Measurements from ENCODE around the gene HSPA2. TPM values are rescaled to one million over a fixed set of nuclear protein-coding genes. Genes with fewer than 3 reads are reported as not detected.

HSPA2 gene
- total RNA-seq = 10 to 100 TPM in 1 of 2 donors, 1 to 10 TPM in 1; 4.0 to 19.7 TPM

DNA sequence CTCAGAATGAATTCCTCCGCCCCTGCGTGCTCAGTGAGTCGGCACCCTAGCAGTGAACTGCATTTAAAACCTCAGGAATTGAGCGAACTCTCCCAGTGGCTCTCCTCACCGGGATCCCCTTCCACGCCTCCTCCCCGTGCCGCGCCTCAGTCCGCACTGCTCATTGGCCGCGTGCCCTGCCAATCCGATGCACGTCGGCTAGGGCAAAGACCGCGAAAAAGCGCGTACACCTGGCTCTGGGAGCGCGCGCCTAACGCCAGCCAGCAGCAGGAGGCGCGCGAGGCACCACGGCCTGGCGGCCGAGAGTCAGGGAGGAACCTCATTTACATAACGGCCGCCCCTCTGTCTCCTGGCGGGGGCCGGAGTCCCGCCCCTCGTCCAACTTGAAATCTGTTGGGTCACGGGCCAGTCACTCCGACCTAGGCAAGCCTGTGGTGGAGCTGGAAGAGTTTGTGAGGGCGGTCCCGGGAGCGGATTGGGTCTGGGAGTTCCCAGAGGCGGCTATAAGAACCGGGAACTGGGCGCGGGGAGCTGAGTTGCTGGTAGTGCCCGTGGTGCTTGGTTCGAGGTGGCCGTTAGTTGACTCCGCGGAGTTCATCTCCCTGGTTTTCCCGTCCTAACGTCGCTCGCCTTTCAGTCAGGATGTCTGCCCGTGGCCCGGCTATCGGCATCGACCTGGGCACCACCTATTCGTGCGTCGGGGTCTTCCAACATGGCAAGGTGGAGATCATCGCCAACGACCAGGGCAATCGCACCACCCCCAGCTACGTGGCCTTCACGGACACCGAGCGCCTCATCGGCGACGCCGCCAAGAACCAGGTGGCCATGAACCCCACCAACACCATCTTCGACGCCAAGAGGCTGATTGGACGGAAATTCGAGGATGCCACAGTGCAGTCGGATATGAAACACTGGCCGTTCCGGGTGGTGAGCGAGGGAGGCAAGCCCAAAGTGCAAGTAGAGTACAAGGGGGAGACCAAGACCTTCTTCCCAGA lies at the start of gene HSPA2:
HSPA2 (plus strand) TSS at position 534 of the 995 bp plus-strand sequence; CDS start at position 643, 109 bp downstream.
- peak; percentile 97 to 100 (median 99) for TF ChIP-seq POLR2A (IDR thresholded peaks at IDR 0.05)
- TF ChIP-seq, protein P1, sequence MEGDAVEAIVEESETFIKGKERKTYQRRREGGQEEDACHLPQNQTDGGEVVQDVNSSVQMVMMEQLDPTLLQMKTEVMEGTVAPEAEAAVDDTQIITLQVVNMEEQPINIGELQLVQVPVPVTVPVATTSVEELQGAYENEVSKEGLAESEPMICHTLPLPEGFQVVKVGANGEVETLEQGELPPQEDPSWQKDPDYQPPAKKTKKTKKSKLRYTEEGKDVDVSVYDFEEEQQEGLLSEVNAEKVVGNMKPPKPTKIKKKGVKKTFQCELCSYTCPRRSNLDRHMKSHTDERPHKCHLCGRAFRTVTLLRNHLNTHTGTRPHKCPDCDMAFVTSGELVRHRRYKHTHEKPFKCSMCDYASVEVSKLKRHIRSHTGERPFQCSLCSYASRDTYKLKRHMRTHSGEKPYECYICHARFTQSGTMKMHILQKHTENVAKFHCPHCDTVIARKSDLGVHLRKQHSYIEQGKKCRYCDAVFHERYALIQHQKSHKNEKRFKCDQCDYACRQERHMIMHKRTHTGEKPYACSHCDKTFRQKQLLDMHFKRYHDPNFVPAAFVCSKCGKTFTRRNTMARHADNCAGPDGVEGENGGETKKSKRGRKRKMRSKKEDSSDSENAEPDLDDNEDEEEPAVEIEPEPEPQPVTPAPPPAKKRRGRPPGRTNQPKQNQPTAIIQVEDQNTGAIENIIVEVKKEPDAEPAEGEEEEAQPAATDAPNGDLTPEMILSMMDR (IDR thresholded peaks at IDR 0.05) = peak; percentile 62 to 98 (median 95)
- WGBS, 2 donors = 3 to 9% methylated on average over 30 to 79 of the region's 79 CpGs
- H3K4me1 ChIP-seq = peaks cover 16% of the 10 kb centered on the region
- H3K9me3 ChIP-seq = no peaks in the 10 kb centered on the region
- peak within 1 kb of the TSS; percentile 77 to 91 (median 89) for H3K27ac ChIP-seq
- peak; percentile 99 to 100 (median 100) for DNase-seq
- no peaks in the 10 kb centered on the region for H3K36me3 ChIP-seq (replicated peaks in 1 of 2; ENCODE audit: insufficient read depth in 1 of 2, low read depth in 2 of 2)
- H3K27me3 ChIP-seq = no peaks in the 10 kb centered on the region
- peak; percentile 94 for ATAC-seq
- intact Hi-C loops (cut with DNase I) = no loop called here
- H3K4me3 ChIP-seq = peak within 1 kb of the TSS; percentile 46 to 87

DNA sequence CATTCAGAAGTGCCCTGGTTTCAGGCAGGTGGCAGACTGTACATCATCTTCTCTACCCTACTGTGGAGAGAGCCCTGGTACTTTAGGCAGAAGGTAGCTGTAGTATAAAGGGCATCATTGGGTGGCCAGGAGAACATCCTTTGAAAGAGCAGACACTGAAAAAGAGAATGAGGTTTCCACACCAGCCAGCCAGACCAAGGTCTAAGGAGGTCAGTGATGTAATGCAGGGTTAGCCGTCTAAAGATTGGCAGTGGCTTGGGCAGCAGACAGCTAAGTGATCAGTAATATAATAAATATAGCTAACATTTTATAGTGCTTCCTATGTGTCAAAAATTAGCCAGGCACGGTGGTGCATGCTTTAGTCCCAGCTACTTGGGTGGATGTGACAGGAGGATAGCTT lies 48.9 kb upstream of the HSPA2 start:
- no peaks in the 10 kb centered on the region for H3K4me1 ChIP-seq
- no peaks in the 10 kb centered on the region for H3K27me3 ChIP-seq
- intact Hi-C loops (cut with DNase I) = no loop called here
- 63 to 82% methylated on average over 2 of the region's 2 CpGs for WGBS, 2 donors
- H3K36me3 ChIP-seq (replicated peaks in 1 of 2; ENCODE audit: insufficient read depth in 1 of 2, low read depth in 2 of 2) = peaks cover 0 to 9% of the 10 kb centered on the region in 2 donors
- TF ChIP-seq, protein P1 (IDR thresholded peaks at IDR 0.05) = no peak
- TF ChIP-seq POLR2A (IDR thresholded peaks at IDR 0.05) = no peak
- no peak for DNase-seq
- H3K27ac ChIP-seq = no peak overlapping the region
- no peak for ATAC-seq
- no peaks in the 10 kb centered on the region for H3K9me3 ChIP-seq
- no peak overlapping the region for H3K4me3 ChIP-seq

DNA sequence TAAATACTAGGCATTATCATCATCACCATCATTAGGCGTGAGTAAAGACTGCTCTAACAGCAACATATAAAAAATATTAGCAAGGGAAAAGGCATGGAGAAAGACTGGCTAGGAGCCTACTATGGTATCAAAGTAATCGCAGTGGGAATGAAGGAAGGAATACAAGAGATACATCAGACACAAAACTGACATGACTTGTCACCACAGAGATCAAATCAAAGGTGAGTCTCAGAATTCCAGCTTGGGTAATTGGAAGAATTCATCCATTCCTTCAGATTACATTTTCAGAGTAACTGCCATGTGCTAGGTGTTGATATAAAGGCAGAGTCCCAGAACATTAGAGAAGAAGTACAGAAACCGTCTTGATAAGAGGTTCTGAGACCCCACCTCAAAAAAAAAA lies 47.1 kb upstream of the HSPA2 start:
- intact Hi-C loops (cut with DNase I) = no loop called here
- Histone ChIP-seq H3K36me3 (replicated peaks in 1 of 2; ENCODE audit: insufficient read depth in 1 of 2, low read depth in 2 of 2) (peaks cover 0 to 7% of the 10 kb centered on the region in 2 donors), H3K27ac (no peak overlapping the region), H3K27me3 (no peaks in the 10 kb centered on the region), H3K4me3 (no peak overlapping the region), H3K9me3 (no peaks in the 10 kb centered on the region), H3K4me1 (no peaks in the 10 kb centered on the region)
- TF ChIP-seq POLR2A (IDR thresholded peaks at IDR 0.05) = no peak
- TF ChIP-seq, protein P1 (IDR thresholded peaks at IDR 0.05) = no peak
- no peak for DNase-seq
- ATAC-seq = no peak
- 82 to 88% methylated on average over 3 of the region's 3 CpGs for WGBS, 2 donors

DNA sequence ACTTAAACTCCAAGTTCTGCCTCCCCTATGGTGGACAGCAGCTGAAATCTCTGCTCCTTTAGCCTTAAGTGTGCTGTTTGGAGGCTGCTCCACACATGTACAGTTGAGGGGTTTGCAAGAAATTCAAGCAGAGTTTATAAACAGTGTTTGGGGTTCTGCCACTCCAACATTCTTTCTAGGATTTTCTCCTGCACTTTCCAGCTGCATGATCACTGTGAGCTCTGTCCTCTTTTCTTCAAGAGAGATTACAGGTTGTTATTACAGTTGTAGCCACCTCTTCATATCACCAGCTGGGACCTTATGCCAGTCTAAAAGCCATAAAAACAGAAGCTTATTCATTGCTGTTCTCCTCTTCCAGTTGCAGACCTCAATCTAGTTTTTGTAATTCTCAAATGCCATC lies 45.3 kb upstream of the HSPA2 start:
- Histone ChIP-seq H3K9me3 (no peaks in the 10 kb centered on the region), H3K36me3 (replicated peaks in 1 of 2; ENCODE audit: insufficient read depth in 1 of 2, low read depth in 2 of 2) (peaks cover 0 to 2% of the 10 kb centered on the region in 2 donors), H3K4me3 (no peak overlapping the region), H3K27me3 (no peaks in the 10 kb centered on the region), H3K27ac (no peak overlapping the region), H3K4me1 (peaks cover 4% of the 10 kb centered on the region)
- ATAC-seq = no peak
- DNase-seq = no peak
- intact Hi-C loops (cut with DNase I) = no loop called here
- TF ChIP-seq POLR2A (IDR thresholded peaks at IDR 0.05) = no peak
- TF ChIP-seq, protein P1 (IDR thresholded peaks at IDR 0.05) = no peak
